ENCODE results near the gene ABCC1. TPM values are rescaled to one million over a fixed set of nuclear protein-coding genes. Genes with fewer than 3 reads are reported as not detected.

ABCC1 gene
- total RNA-seq, 1 experiment from 2014 or later = 25.0 TPM

DNA sequence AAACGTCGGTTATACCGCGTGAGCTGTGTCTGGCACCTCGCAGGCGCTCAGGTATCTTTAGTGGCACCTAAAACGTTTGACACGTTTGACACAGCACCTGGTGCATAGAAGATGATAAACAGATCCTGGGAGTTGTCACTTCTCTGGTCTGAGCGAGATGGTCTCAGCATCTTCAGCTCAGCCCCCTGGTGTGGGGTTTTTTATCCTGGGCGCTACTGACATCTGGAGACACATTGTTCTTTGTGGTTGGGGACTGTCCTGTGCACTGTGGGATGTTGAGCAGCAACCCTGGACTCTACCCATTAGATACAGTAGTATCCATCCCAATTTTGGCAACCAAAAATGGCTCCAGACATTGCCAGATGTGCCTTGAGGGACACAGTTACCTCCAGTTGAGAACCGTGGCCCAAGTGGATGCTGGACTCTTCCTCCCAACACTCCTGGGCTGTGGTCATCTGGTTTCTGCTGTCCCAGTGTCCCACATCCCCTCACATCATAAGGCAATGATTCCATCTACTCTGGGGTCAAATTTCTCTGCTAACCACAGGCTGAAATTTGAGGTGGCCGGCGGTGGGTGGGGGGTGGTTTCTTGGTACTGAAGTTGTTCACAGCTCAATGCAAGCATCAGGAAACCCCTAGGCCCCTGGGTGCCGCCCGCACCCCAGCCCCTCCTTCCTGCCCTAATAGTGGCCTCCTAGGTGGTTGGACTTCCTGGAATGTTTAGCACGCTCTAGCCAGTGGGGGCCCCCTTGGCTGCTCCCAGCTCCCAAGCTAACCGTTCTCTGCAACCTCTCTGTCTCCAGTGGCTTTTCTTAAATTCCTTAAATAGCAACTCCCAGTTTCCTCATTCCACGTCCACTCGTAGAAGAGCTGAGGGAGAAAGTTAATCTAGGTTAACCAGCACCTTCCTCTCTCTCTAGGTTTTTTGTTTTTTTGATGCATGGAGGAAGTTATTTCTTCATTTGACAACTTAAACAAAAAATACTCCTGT is 124.8 kb downstream of the ABCC1 start:
- POLR2A ChIA-PET (ENCODE audit: low non-redundant PET) = no interaction called here

DNA sequence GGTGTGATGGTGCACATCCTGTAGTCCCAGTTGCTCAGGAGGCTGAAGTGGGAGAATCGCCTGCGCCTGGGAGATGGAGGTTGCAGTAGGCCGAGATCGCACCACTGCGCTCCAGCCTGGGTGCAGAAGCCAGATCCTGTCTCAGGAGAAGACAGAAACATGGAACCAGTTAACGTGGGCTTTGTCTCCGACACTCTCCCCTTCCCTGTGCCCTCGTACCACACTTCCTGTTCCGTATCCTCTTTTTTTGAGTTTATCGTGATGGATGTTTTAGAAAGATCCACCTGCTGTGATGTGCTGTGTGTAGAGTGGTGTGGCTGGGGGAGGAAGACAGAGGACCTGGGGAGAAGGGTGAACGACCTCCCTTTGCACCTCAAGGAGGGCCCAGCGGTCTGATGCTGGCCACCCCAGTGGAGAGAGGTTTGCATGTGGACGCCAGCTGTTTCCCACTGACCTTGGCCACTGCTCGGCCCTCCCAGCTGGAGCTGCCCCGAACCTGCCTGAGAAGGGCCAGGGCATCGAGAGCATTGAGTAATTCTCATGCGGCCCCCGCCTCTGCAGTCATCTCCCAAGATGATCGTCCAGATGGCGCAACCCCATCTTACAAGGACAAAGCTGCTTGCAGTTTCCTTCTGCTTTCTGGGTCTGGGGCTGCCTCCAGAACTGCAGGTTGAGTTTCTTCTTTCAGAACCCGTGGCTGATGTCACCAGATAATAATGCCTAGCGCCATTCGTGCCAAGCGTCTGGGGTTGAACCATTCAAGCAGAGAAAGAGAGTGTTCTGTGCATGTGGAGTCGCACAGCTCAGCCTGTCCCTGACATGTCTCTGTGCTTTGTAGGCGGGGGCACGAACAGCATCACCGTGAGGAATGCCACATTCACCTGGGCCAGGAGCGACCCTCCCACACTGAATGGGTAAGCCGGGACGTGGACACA is 126.3 kb downstream of the ABCC1 start:
- H3K27me3 ChIP-seq (replicated peaks; ENCODE audit: insufficient read depth, low read depth, low read length, poor library complexity) = no peaks in the 10 kb centered on the region
- intact Hi-C loops (cut with micrococcal nuclease; ENCODE audit: unreplicated experiment) = no loop called here
- TF ChIP-seq EZH2 (IDR thresholded peaks at IDR 0.05; ENCODE audit: borderline replicate concordance, low read depth, low read length, poor library complexity, severe bottlenecking) = no peak
- TF ChIP-seq, protein P1, sequence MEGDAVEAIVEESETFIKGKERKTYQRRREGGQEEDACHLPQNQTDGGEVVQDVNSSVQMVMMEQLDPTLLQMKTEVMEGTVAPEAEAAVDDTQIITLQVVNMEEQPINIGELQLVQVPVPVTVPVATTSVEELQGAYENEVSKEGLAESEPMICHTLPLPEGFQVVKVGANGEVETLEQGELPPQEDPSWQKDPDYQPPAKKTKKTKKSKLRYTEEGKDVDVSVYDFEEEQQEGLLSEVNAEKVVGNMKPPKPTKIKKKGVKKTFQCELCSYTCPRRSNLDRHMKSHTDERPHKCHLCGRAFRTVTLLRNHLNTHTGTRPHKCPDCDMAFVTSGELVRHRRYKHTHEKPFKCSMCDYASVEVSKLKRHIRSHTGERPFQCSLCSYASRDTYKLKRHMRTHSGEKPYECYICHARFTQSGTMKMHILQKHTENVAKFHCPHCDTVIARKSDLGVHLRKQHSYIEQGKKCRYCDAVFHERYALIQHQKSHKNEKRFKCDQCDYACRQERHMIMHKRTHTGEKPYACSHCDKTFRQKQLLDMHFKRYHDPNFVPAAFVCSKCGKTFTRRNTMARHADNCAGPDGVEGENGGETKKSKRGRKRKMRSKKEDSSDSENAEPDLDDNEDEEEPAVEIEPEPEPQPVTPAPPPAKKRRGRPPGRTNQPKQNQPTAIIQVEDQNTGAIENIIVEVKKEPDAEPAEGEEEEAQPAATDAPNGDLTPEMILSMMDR (conservative IDR thresholded peaks at IDR 0.05; ENCODE audit: low read depth, low read length) = no peak
- ChIA-PET POLR2A (ENCODE audit: low non-redundant PET) (no interaction called here), CTCF (no interaction called here)
- BruUV-seq (replicated peaks) = no TSS peak
- no peaks in the 10 kb centered on the region for H3K36me3 ChIP-seq (ENCODE audit: insufficient read depth, low read length, poor library complexity, severe bottlenecking)
- no peak overlapping the region for H3K27ac ChIP-seq (ENCODE audit: low read depth, low read length, poor library complexity, severe bottlenecking)
- DNase-seq (ENCODE audit: low spot score) = no peak
- H3K4me3 ChIP-seq (ENCODE audit: low read depth, low read length, poor library complexity, severe bottlenecking) = no peak overlapping the region
- no peaks in the 10 kb centered on the region for H3K9me3 ChIP-seq (ENCODE audit: low read depth, low read length, poor library complexity, severe bottlenecking)
- H3K4me1 ChIP-seq (ENCODE audit: insufficient read depth, low read length, poor library complexity, severe bottlenecking) = no peaks in the 10 kb centered on the region

More for the DNA sequence above, 124.8 kb downstream of the ABCC1 start:
- CTCF ChIA-PET = no interaction called here
- H3K4me3 ChIP-seq (ENCODE audit: low read depth, low read length, poor library complexity, severe bottlenecking) = no peak overlapping the region
- no peaks in the 10 kb centered on the region for H3K27me3 ChIP-seq (replicated peaks; ENCODE audit: insufficient read depth, low read depth, low read length, poor library complexity)
- no TSS peak for BruUV-seq (replicated peaks)
- H3K36me3 ChIP-seq (ENCODE audit: insufficient read depth, low read length, poor library complexity, severe bottlenecking) = no peaks in the 10 kb centered on the region
- TF ChIP-seq, protein P1 (conservative IDR thresholded peaks at IDR 0.05; ENCODE audit: low read depth, low read length) = no peak
- no peak for TF ChIP-seq EZH2 (IDR thresholded peaks at IDR 0.05; ENCODE audit: borderline replicate concordance, low read depth, low read length, poor library complexity, severe bottlenecking)
- H3K27ac ChIP-seq (ENCODE audit: low read depth, low read length, poor library complexity, severe bottlenecking) = no peak overlapping the region
- no peaks in the 10 kb centered on the region for H3K9me3 ChIP-seq (ENCODE audit: low read depth, low read length, poor library complexity, severe bottlenecking)
- no peak for DNase-seq (ENCODE audit: low spot score)
- intact Hi-C loops (cut with micrococcal nuclease; ENCODE audit: unreplicated experiment) = no loop called here
- no peaks in the 10 kb centered on the region for H3K4me1 ChIP-seq (ENCODE audit: insufficient read depth, low read length, poor library complexity, severe bottlenecking)

DNA sequence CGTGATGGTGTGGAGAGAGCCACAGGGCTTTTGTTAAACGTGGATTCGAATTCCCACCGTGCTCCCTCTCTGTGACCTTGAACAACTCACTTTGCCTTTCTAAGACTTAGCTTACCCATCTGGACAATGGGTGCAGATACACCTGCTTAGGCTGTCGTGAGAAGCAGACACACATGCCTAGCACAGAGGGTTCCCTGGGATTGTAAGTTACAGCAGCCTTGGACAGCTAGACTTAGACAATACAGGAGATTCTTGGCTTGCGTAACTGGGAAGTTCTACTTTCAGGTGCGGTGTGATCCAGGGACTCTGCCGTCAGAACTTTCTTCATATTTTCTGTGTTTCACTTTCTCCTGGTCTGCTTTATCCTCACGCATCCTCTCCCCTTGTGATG is 127.0 kb downstream of the ABCC1 start:
- Histone ChIP-seq H3K4me1 (ENCODE audit: insufficient read depth, low read length, poor library complexity, severe bottlenecking) (no peaks in the 10 kb centered on the region), H3K27ac (ENCODE audit: low read depth, low read length, poor library complexity, severe bottlenecking) (no peak overlapping the region), H3K27me3 (replicated peaks; ENCODE audit: insufficient read depth, low read depth, low read length, poor library complexity) (no peaks in the 10 kb centered on the region), H3K4me3 (ENCODE audit: low read depth, low read length, poor library complexity, severe bottlenecking) (no peak overlapping the region), H3K9me3 (ENCODE audit: low read depth, low read length, poor library complexity, severe bottlenecking) (no peaks in the 10 kb centered on the region), H3K36me3 (ENCODE audit: insufficient read depth, low read length, poor library complexity, severe bottlenecking) (no peaks in the 10 kb centered on the region)
- DNase-seq (ENCODE audit: low spot score) = no peak
- CTCF ChIA-PET = no interaction called here
- TF ChIP-seq EZH2 (IDR thresholded peaks at IDR 0.05; ENCODE audit: borderline replicate concordance, low read depth, low read length, poor library complexity, severe bottlenecking) = no peak
- TF ChIP-seq, protein P1 (conservative IDR thresholded peaks at IDR 0.05; ENCODE audit: low read depth, low read length) = no peak
- BruUV-seq (replicated peaks) = no TSS peak
- intact Hi-C loops (cut with micrococcal nuclease; ENCODE audit: unreplicated experiment) = no loop called here
- POLR2A ChIA-PET (ENCODE audit: low non-redundant PET) = no interaction called here
